Esophagus squamous epithelium (tissue), 4 donors: ENCODE results near the gene MPDU1.
"Not testable (repeated sequence)": the region's sequence is repeated elsewhere in the genome, so short reads cannot be mapped to it uniquely, and the experiment has no call there.

Experiments
- POLR2A ChIP-seq, 4 donors: fragments of 450-650 bp; IDR thresholded peaks; one replicate each; pipeline ENCODE4 v1.6.1; 2017; ENCODE audit warnings: antibody characterized with exemption in 4 of 4, mild to moderate bottlenecking in 4 of 4, moderate library complexity in 3 of 4
- TF ChIP-seq, protein P1 (sequence below), 6 experiments: fragments of 450-650 bp in 4 of 6; fragments of 200-600 bp in 2 of 6; sonication (generic) in 2 of 6; IDR thresholded peaks; one replicate each; pipeline ENCODE4 v1.5.1; 2016 to 2019; ENCODE audit warnings: antibody characterized with exemption in 6 of 6, mild to moderate bottlenecking in 4 of 6, moderate library complexity in 4 of 6

DNA sequence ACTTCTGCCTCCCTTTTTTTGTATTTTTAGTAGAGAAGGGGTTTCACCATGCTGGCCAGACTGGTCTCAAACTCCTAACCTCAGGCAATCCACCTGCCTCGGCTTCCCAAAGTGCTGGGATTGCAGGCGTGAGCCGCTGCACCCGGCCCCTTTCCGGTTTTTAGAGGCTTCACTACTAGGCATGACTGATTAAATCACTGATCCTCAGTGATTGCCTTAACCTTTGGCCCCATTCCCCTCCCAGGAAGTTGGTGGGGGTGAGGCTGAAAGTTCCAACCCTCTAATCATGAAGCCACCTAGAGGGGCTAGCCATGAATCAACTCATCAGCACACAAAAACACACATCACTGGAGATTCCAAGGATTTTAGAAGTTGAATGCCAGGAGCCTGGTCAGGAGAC, 13.9 kb downstream of the MPDU1 start:
- not testable (repeated sequence) for TF ChIP-seq POLR2A (IDR thresholded peaks at IDR 0.05)
- TF ChIP-seq, protein P1, sequence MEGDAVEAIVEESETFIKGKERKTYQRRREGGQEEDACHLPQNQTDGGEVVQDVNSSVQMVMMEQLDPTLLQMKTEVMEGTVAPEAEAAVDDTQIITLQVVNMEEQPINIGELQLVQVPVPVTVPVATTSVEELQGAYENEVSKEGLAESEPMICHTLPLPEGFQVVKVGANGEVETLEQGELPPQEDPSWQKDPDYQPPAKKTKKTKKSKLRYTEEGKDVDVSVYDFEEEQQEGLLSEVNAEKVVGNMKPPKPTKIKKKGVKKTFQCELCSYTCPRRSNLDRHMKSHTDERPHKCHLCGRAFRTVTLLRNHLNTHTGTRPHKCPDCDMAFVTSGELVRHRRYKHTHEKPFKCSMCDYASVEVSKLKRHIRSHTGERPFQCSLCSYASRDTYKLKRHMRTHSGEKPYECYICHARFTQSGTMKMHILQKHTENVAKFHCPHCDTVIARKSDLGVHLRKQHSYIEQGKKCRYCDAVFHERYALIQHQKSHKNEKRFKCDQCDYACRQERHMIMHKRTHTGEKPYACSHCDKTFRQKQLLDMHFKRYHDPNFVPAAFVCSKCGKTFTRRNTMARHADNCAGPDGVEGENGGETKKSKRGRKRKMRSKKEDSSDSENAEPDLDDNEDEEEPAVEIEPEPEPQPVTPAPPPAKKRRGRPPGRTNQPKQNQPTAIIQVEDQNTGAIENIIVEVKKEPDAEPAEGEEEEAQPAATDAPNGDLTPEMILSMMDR (IDR thresholded peaks at IDR 0.05): not testable (repeated sequence)
